Stomach smooth muscle (tissue), 2 donors: ENCODE measurements around the gene SLCO3A1.
"Not testable (repeated sequence)": the region's sequence is repeated elsewhere in the genome, so short reads cannot be mapped to it uniquely, and the experiment has no call there.

Source experiments
- H3K27ac ChIP-seq: one replicate; pipeline ENCODE4 v1.7.0; 2013; ENCODE audit warnings: mild to moderate bottlenecking, low read length, inconsistent platforms
- H3K27me3 ChIP-seq, 2 donors: one replicate each; pipeline ENCODE4 v1.7.0; 2013; ENCODE audit warnings: low read length in 2 of 2; ENCODE audit not compliant: insufficient read depth in 2 of 2, control insufficient read depth in 1 of 2
- H3K36me3 ChIP-seq, 2 donors: one replicate each; pipeline ENCODE4 v1.7.0; 2013; ENCODE audit warnings: low read length in 2 of 2; ENCODE audit not compliant: control insufficient read depth in 2 of 2, insufficient read depth in 2 of 2
- H3K4me1 ChIP-seq: one replicate; pipeline ENCODE4 v1.7.0; 2013; ENCODE audit warnings: low read length; ENCODE audit not compliant: control insufficient read depth, insufficient read depth
- H3K4me3 ChIP-seq, 2 donors: one replicate each; pipeline ENCODE4 v1.7.0; 2013; ENCODE audit warnings: low read length in 2 of 2
- H3K9ac ChIP-seq, 2 donors: one replicate each; pipeline ENCODE4 v1.7.0; 2013; ENCODE audit warnings: low read length in 2 of 2, mild to moderate bottlenecking in 1 of 2
- H3K9me3 ChIP-seq, 2 donors: one replicate each; pipeline ENCODE4 v1.7.0; 2013; ENCODE audit warnings: low read length in 2 of 2; ENCODE audit not compliant: control insufficient read depth in 2 of 2
- donor health status: healthy.
- donor health status: Pancreatic carcinoma.

The SLCO3A1 gene

GRCh38 chr15:92047900-92048299, 194.4 kb downstream of the SLCO3A1 start:
- Histone ChIP-seq H3K27ac (no peak overlapping the region), H3K9ac (no peak overlapping the region), H3K4me3 (no peak overlapping the region), H3K4me1 (no peaks in the 10 kb centered on the region), H3K27me3 (no peaks in the 10 kb centered on the region), H3K9me3 (no peaks in the 10 kb centered on the region), H3K36me3 (no peaks in the 10 kb centered on the region)

- Histone ChIP-seq H3K9me3 (no peaks in the 10 kb centered on the region), H3K4me1 (no peaks in the 10 kb centered on the region), H3K27ac (no peak overlapping the region), H3K4me3 (no peak overlapping the region), H3K27me3 (no peaks in the 10 kb centered on the region), H3K9ac (no peak overlapping the region), H3K36me3 (no peaks in the 10 kb centered on the region)
Observed at GRCh38 chr15:92048739-92049138, 195.2 kb downstream of the SLCO3A1 start.

GRCh38 chr15:92049290-92049989, 195.9 kb downstream of the SLCO3A1 start:
- H3K4me3 ChIP-seq, result no peak overlapping the region
- H3K27me3 ChIP-seq, result no peaks in the 10 kb centered on the region
- H3K9me3 ChIP-seq, result no peaks in the 10 kb centered on the region
- no peaks in the 10 kb centered on the region for H3K4me1 ChIP-seq
- no peaks in the 10 kb centered on the region for H3K36me3 ChIP-seq
- no peak overlapping the region for H3K9ac ChIP-seq
- no peak overlapping the region for H3K27ac ChIP-seq

- Histone ChIP-seq H3K27me3 (no peaks in the 10 kb centered on the region), H3K27ac (no peak overlapping the region), H3K4me1 (no peaks in the 10 kb centered on the region), H3K9ac (no peak overlapping the region), H3K36me3 (no peaks in the 10 kb centered on the region), H3K4me3 (no peak overlapping the region), H3K9me3 (no peaks in the 10 kb centered on the region)
Observed at GRCh38 chr15:92050220-92050898, 196.9 kb downstream of the SLCO3A1 start.

- Histone ChIP-seq H3K4me1 (no peaks in the 10 kb centered on the region), H3K27ac (no peak overlapping the region), H3K36me3 (no peaks in the 10 kb centered on the region), H3K27me3 (no peaks in the 10 kb centered on the region), H3K4me3 (no peak overlapping the region), H3K9ac (no peak overlapping the region), H3K9me3 (no peaks in the 10 kb centered on the region)
Observed at GRCh38 chr15:92051716-92052115, 198.2 kb downstream of the SLCO3A1 start.

GRCh38 chr15:92053753-92054316, 200.3 kb downstream of the SLCO3A1 start:
- H3K4me1 ChIP-seq, result no peaks in the 10 kb centered on the region
- H3K27ac ChIP-seq, result no peak overlapping the region
- H3K9me3 ChIP-seq, result no peaks in the 10 kb centered on the region
- no peaks in the 10 kb centered on the region for H3K27me3 ChIP-seq
- H3K36me3 ChIP-seq, result no peaks in the 10 kb centered on the region
- no peak overlapping the region for H3K4me3 ChIP-seq
- no peak overlapping the region for H3K9ac ChIP-seq

GRCh38 chr15:92056875-92057274, 203.4 kb downstream of the SLCO3A1 start:
- H3K4me1 ChIP-seq, result no peaks in the 10 kb centered on the region

GRCh38 chr15:92059036-92059970, 205.8 kb downstream of the SLCO3A1 start:
- Histone ChIP-seq H3K27ac (no peak overlapping the region), H3K9me3 (no peaks in the 10 kb centered on the region), H3K9ac (no peak overlapping the region), H3K4me1 (no peaks in the 10 kb centered on the region), H3K4me3 (no peak overlapping the region), H3K27me3 (no peaks in the 10 kb centered on the region), H3K36me3 (no peaks in the 10 kb centered on the region)

More at GRCh38 chr15:92056875-92057274, 203.4 kb downstream of the SLCO3A1 start:
- Histone ChIP-seq H3K27me3 (no peaks in the 10 kb centered on the region), H3K36me3 (no peaks in the 10 kb centered on the region), H3K27ac (no peak overlapping the region), H3K9me3 (no peaks in the 10 kb centered on the region), H3K9ac (no peak overlapping the region), H3K4me3 (no peak overlapping the region)

- H3K9ac ChIP-seq, H3K4me3 ChIP-seq, H3K27ac ChIP-seq, H3K4me1 ChIP-seq, H3K9me3 ChIP-seq, H3K27me3 ChIP-seq, H3K36me3 ChIP-seq: not testable (repeated sequence)
Observed at GRCh38 chr15:92059971-92060311, 206.4 kb downstream of the SLCO3A1 start.

GRCh38 chr15:92061511-92062195, 208.1 kb downstream of the SLCO3A1 start:
- H3K9me3 ChIP-seq, result no peaks in the 10 kb centered on the region
- H3K4me1 ChIP-seq, result no peaks in the 10 kb centered on the region
- H3K27me3 ChIP-seq, result no peaks in the 10 kb centered on the region
- H3K36me3 ChIP-seq, result no peaks in the 10 kb centered on the region
- H3K4me3 ChIP-seq, result no peak overlapping the region
- H3K9ac ChIP-seq, result no peak overlapping the region
- no peak overlapping the region for H3K27ac ChIP-seq
